H1 (cell line): Measurements from ENCODE around the gene CIPC. TPM values are rescaled to one million over a fixed set of nuclear protein-coding genes. Genes with fewer than 3 reads are reported as not detected.

Experiments
- CTCF ChIA-PET: fragments of 300-600 bp; sonication (Branson Sonifier 250); formaldehyde crosslinking; loops from one replicate; lab custom pipeline; 2021; ENCODE audit not compliant: partially characterized antibody; lab: Charles Lee
- POLR2A ChIA-PET: fragments of 300-600 bp; sonication (Branson Sonifier 250); formaldehyde crosslinking; loops from one replicate; lab custom pipeline; 2021; ENCODE audit warnings: inconsistent platforms; ENCODE audit not compliant: partially characterized antibody; lab: Charles Lee
- DNase-seq, 2 experiments: peaks; one replicate each; pipeline versions ENCODE4 v3.0.0 to v3.0.0-alpha.2; 2010 to 2022; ENCODE audit warnings: low spot score in 2 of 2, low read depth in 1 of 2, mixed read lengths in 1 of 2
- FAIRE-seq: peaks from 2 replicates; lab custom pipeline; 2011; peaks lifted over from hg19 to GRCh38; lab: Jason Lieb, UNC
- H2AFZ ChIP-seq: 2 replicates; pipeline ENCODE4 v1.8.1; 2012; ENCODE audit warnings: low read length, inconsistent platforms
- H2AK5ac ChIP-seq: 2 replicates; pipeline ENCODE4 v1.6.1; 2013; ENCODE audit warnings: low read depth, low read length
- H2BK120ac ChIP-seq: replicated peaks from 2 replicates; pipeline ENCODE3; 2013; ENCODE audit warnings: low read depth, low read length, inconsistent platforms
- H2BK12ac ChIP-seq: 2 replicates; pipeline ENCODE4 v1.6.1; 2013; ENCODE audit warnings: low read depth, low read length
- H2BK15ac ChIP-seq: 2 replicates; pipeline ENCODE4 v1.6.1; 2013; ENCODE audit warnings: low read length
- H2BK20ac ChIP-seq: 2 replicates; pipeline ENCODE4 v1.6.1; 2013; ENCODE audit warnings: low read length
- H2BK5ac ChIP-seq: 2 replicates; pipeline ENCODE4 v1.6.1; 2013; ENCODE audit warnings: low read depth, low read length
- H3K14ac ChIP-seq: 2 replicates; pipeline ENCODE4 v1.6.1; 2013; ENCODE audit warnings: inconsistent platforms; ENCODE audit not compliant: insufficient read length
- H3K18ac ChIP-seq: 2 replicates; pipeline ENCODE4 v1.6.1; 2013; ENCODE audit warnings: low read length; ENCODE audit errors: extremely low read depth
- H3K23ac ChIP-seq: 2 replicates; pipeline ENCODE4 v1.6.1; 2013; ENCODE audit warnings: inconsistent platforms; ENCODE audit not compliant: insufficient read length
- H3K23me2 ChIP-seq: 2 replicates; pipeline ENCODE4 v1.6.1; 2013; ENCODE audit warnings: low read depth, low read length
- H3K27ac ChIP-seq: 2 replicates; pipeline ENCODE4 v1.6.1; 2011; ENCODE audit warnings: low read depth, low read length, inconsistent platforms
- H3K27me3 ChIP-seq, 4 experiments: replicated peaks in 1 of 4; 1 replicate in 1 of 4; 2 replicates in 3 of 4; pipeline versions ENCODE4 v1.6.1 to v1.8.1; 2011 to 2013; ENCODE audit warnings: low read length in 3 of 4, mild to moderate bottlenecking in 3 of 4, inconsistent platforms in 2 of 4, mixed read lengths in 2 of 4, moderate library complexity in 1 of 4; ENCODE audit not compliant: control insufficient read depth in 3 of 4, insufficient read depth in 3 of 4; ENCODE audit errors: extremely low read depth in 1 of 4
- H3K36me3 ChIP-seq, 4 experiments: 2 replicates each; pipeline versions ENCODE4 v1.6.1 to v1.8.1; 2011 to 2013; ENCODE audit warnings: mild to moderate bottlenecking in 4 of 4, low read length in 3 of 4, moderate library complexity in 2 of 4, control low read depth in 1 of 4, inconsistent platforms in 1 of 4; ENCODE audit not compliant: insufficient read depth in 4 of 4, control insufficient read depth in 2 of 4
- H3K4ac ChIP-seq: replicated peaks from 2 replicates; pipeline ENCODE3; 2013; ENCODE audit warnings: low read length, low read depth, mixed read lengths, inconsistent platforms; ENCODE audit not compliant: insufficient read length
- H3K4me1 ChIP-seq, 4 experiments: replicated peaks in 1 of 4; 1 replicate in 1 of 4; 2 replicates in 3 of 4; pipeline versions ENCODE4 v1.6.1 to v1.8.1; 2011 to 2013; ENCODE audit warnings: low read length in 3 of 4, inconsistent platforms in 2 of 4, mixed read lengths in 1 of 4; ENCODE audit not compliant: insufficient read depth in 4 of 4, control insufficient read depth in 3 of 4
- H3K4me2 ChIP-seq, 2 experiments: 2 replicates each; pipeline versions ENCODE4 v1.6.1 to v1.8.1; 2011 to 2013; ENCODE audit warnings: low read depth in 2 of 2, low read length in 2 of 2, control low read depth in 1 of 2, inconsistent platforms in 1 of 2, mild to moderate bottlenecking in 1 of 2; ENCODE audit not compliant: insufficient read depth in 1 of 2
- H3K4me3 ChIP-seq, 4 experiments: fragments of 200-600, 300-600 bp in 1 of 4; sonication (generic), shearing (Covaris generic), sonication (Bioruptor Twin) in 1 of 4; 2 replicates each; pipeline versions ENCODE4 v1.5.1 to v1.8.1; 2011 to 2016; ENCODE audit warnings: low read length in 4 of 4, low read depth in 3 of 4, control low read depth in 2 of 4, inconsistent platforms in 2 of 4, mild to moderate bottlenecking in 2 of 4, mixed read lengths in 1 of 4, moderate library complexity in 1 of 4; ENCODE audit not compliant: insufficient read depth in 2 of 4; ENCODE audit errors: extremely low read depth in 1 of 4
- H3K56ac ChIP-seq: replicated peaks from 2 replicates; pipeline ENCODE3; 2013; ENCODE audit warnings: low read depth, mild to moderate bottlenecking, mixed read lengths, low read length, inconsistent platforms; ENCODE audit not compliant: insufficient read length
- H3K79me1 ChIP-seq: 2 replicates; pipeline ENCODE4 v1.6.1; 2013; ENCODE audit warnings: low read depth, low read length, control low read depth
- H3K79me2 ChIP-seq, 2 experiments: 2 replicates each; pipeline versions ENCODE4 v1.6.1 to v1.8.1; 2012 to 2013; ENCODE audit warnings: low read length in 2 of 2, mild to moderate bottlenecking in 2 of 2, inconsistent platforms in 1 of 2; ENCODE audit not compliant: insufficient read depth in 2 of 2, control insufficient read depth in 1 of 2
- H3K9ac ChIP-seq, 4 experiments: replicated peaks in 1 of 4; 1 replicate in 1 of 4; 2 replicates in 3 of 4; pipeline versions ENCODE4 v1.6.1 to v1.8.1; 2011 to 2013; ENCODE audit warnings: low read depth in 3 of 4, low read length in 3 of 4, control low read depth in 2 of 4, mild to moderate bottlenecking in 2 of 4, moderate library complexity in 2 of 4, inconsistent platforms in 1 of 4; ENCODE audit errors: extremely low read depth in 1 of 4
- H3K9me3 ChIP-seq, 2 experiments: 2 replicates each; pipeline versions ENCODE4 v1.6.1 to v1.8.1; 2012 to 2013; ENCODE audit warnings: mild to moderate bottlenecking in 2 of 2, moderate library complexity in 2 of 2, control low read depth in 1 of 2, inconsistent platforms in 1 of 2, low read depth in 1 of 2, low read length in 1 of 2, mixed read lengths in 1 of 2; ENCODE audit not compliant: insufficient read depth in 2 of 2
- H4K20me1 ChIP-seq, 2 experiments: replicated peaks in 1 of 2; 2 replicates each; pipeline versions ENCODE3 to v1.8.1; 2011 to 2013; ENCODE audit warnings: inconsistent platforms in 2 of 2, low read length in 2 of 2, mild to moderate bottlenecking in 1 of 2; ENCODE audit not compliant: insufficient read depth in 2 of 2, control insufficient read depth in 1 of 2
- H4K5ac ChIP-seq: 2 replicates; pipeline ENCODE4 v1.6.1; 2013; ENCODE audit warnings: low read length, low read depth, mixed read lengths, inconsistent platforms; ENCODE audit not compliant: insufficient read length
- H4K8ac ChIP-seq: 2 replicates; pipeline ENCODE4 v1.8.0; 2013; ENCODE audit warnings: mild to moderate bottlenecking, moderate library complexity, low read length, inconsistent platforms; ENCODE audit not compliant: insufficient read depth; ENCODE audit errors: extremely low read depth
- H4K91ac ChIP-seq: replicated peaks from 2 replicates; pipeline ENCODE3; 2013; ENCODE audit warnings: low read length, mixed read lengths, inconsistent platforms; ENCODE audit not compliant: insufficient read length
- BRCA1 ChIP-seq: IDR thresholded peaks from 2 replicates; pipeline ENCODE4 v1.6.1; 2012; ENCODE audit warnings: low read depth, low read length, improper control_type of control experiment
- EZH2 ChIP-seq: fragments of 200-600 bp; sonication (generic); IDR thresholded peaks from 2 replicates; pipeline ENCODE4 v1.7.1; 2012; ENCODE audit warnings: low read depth, mild to moderate bottlenecking, moderate library complexity, low read length, inconsistent platforms; ENCODE audit not compliant: severe bottlenecking
- JUN ChIP-seq: IDR thresholded peaks from 2 replicates; pipeline ENCODE4 v1.6.1; 2011; ENCODE audit warnings: low read depth, mild to moderate bottlenecking, improper control_type of control experiment, low read length
- KDM5A ChIP-seq: fragments of 200-600 bp; IDR thresholded peaks from 2 replicates; pipeline ENCODE4 v1.7.1; 2012; ENCODE audit warnings: mild to moderate bottlenecking, low read length, inconsistent platforms, mixed read lengths
- TBP ChIP-seq: IDR thresholded peaks from 2 replicates; pipeline ENCODE4 v1.6.1; 2011; ENCODE audit warnings: low read depth, low read length, improper control_type of control experiment
- WGBS, 2 experiments: shearing (Covaris generic) in 1 of 2; methylation state at CpG; one replicate each; pipeline versions ENCODE4 v1.1.6 to v1.1.7; 2013 to 2015; ENCODE audit warnings: low lambda C conversion rate in 2 of 2, mixed read lengths in 2 of 2, inconsistent platforms in 1 of 2, low coverage in 1 of 2, missing lambda C conversion rate in 1 of 2; ENCODE audit not compliant: insufficient replicate concordance in 2 of 2, insufficient coverage in 1 of 2, insufficient read length in 1 of 2; ENCODE audit errors: extremely low coverage in 1 of 2, missing lambda C conversion rate in 1 of 2; 5-methylcytosine and 5-hydroxymethylcytosine counted together
- polyA plus RNA-seq, 7 experiments: library from polyadenylated mRNA; depleted of rRNA in 3 of 7; stranded (reverse) in 5 of 7; unstranded in 2 of 7; fragments of >200 nt in 5 of 7; fragments of 200-250 nt in 2 of 7; gene quantifications; 1 replicate in 5 of 7; 2 replicates in 1 of 7; 4 replicates in 1 of 7; pipeline versions ENCODE4 v1.2.1 to v1.2.3, GENCODE V29; 2011 to 2013; ENCODE audit warnings: missing spikeins in 2 of 7, mixed read lengths in 2 of 7
- total RNA-seq: library from RNA; stranded (reverse); fragmentation: NEBNext Ultra II Directional; extraction: Animal tissue kit (Norgen Biotek cat#: 25700); gene quantifications from 2 replicates; pipeline ENCODE4 v1.2.1, GENCODE V29; 2021

CIPC gene
- total and polyA plus RNA-seq, 2 of the 8 experiments (the other 6 are each of a cell fraction or from before 2014, with no cell fraction given) = 13.9 to 32.7 TPM

DNA sequence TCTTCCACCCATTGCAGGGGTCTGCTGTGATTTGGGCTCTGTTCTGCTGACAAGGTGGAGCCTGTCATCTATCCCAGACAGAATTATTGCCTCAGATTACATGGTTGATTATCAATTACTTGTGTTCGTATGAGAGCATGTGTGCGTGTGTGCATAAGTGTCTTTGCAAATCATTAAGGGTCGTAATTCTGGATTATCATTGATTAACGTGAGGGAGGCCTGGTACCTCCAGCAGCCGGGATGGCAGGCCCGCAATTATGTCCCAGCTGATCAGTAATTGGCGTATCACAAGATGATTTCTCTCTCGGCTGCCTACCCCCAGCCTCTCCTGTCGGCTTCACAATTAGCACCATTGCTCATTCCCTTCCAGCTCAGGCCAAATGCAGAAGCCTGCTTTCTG is 39.9 kb upstream of the CIPC start:
- H3K4me2 ChIP-seq = no peak overlapping the region
- H3K4me3 ChIP-seq = no peak overlapping the region
- H3K27ac ChIP-seq = no peak overlapping the region
- no peaks in the 10 kb centered on the region for H3K79me1 ChIP-seq
- H4K91ac ChIP-seq = no peak overlapping the region
- TF ChIP-seq KDM5A = no peak
- no peak for TF ChIP-seq JUN
- TF ChIP-seq TBP = no peak
- TF ChIP-seq BRCA1 = no peak
- TF ChIP-seq EZH2 = no peak
- TF ChIP-seq, all 59 proteins: peak for 0
- no peak overlapping the region for H2AK5ac ChIP-seq
- no peak overlapping the region for H3K4ac ChIP-seq
- peaks cover 3 to 12% (median 4%) of the 10 kb centered on the region in 4 experiments; a peak in 5 of 7 replicates for H3K4me1 ChIP-seq
- no peak overlapping the region for H2BK120ac ChIP-seq
- FAIRE-seq (no peak), DNase-seq (no peak)
- no peak overlapping the region for H3K18ac ChIP-seq
- no peak overlapping the region; the same call in 1 of the 2 replicates for H2AFZ ChIP-seq
- H2BK20ac ChIP-seq = no peak overlapping the region
- H3K79me2 ChIP-seq = no peaks in the 10 kb centered on the region
- H3K36me3 ChIP-seq = no peaks in the 10 kb centered on the region
- no peak overlapping the region for H4K8ac ChIP-seq
- H4K5ac ChIP-seq = no peak overlapping the region
- CTCF ChIA-PET = interaction anchor here (0.7 to 9.2 kb wide), 11 partner anchors 11 to 183 kb away, joined by 3 to 258 read pairs (median 8); no protein-coding TSS in a partner anchor
- no peak overlapping the region for H2BK12ac ChIP-seq
- POLR2A ChIA-PET = interaction anchor here (0.8 to 1.6 kb wide), 2 partner anchors 18 to 29 kb away, joined by 3 to 4 read pairs; no protein-coding TSS in a partner anchor
- H3K23me2 ChIP-seq = no peaks in the 10 kb centered on the region; the same call in 1 of the 2 replicates
- no peaks in the 10 kb centered on the region for H4K20me1 ChIP-seq
- 86% methylated on average over 9 of the region's 9 CpGs; no CpG with 5 or more reads in 1 of the 2 experiments for WGBS, 2 experiments
- no peak overlapping the region for H3K23ac ChIP-seq
- peaks cover 3 to 5% of the 10 kb centered on the region in 2 experiments; a peak in 2 of 4 replicates for H3K9me3 ChIP-seq
- no peak overlapping the region for H2BK15ac ChIP-seq
- H3K27me3 ChIP-seq = no peaks in the 10 kb centered on the region
- no peak overlapping the region for H2BK5ac ChIP-seq
- no peak overlapping the region for H3K9ac ChIP-seq
- no peak overlapping the region for H3K14ac ChIP-seq
- no peak overlapping the region for H3K56ac ChIP-seq
